Hematopoietic multipotent progenitor cell treated with erythropoietin and hydrocortisone succinate and interleukin-3 and kit ligand, for 17 days (in vitro differentiated cells): Measurements from ENCODE around the gene LIFR.

ENCODE experiments used
- DNase-seq: peaks from one replicate; pipeline ENCODE4 v3.0.0-alpha.2; 2015; ENCODE audit warnings: low spot score

LIFR gene

GRCh38 chr5:38441453-38442246 is 114.8 kb downstream of the LIFR start:
- DNase-seq: peak; percentile 68

- no peak for DNase-seq
Observed at GRCh38 chr5:38438757-38439156, 117.7 kb downstream of the LIFR start.

- no peak for DNase-seq
Observed at GRCh38 chr5:38434966-38435705, 121.3 kb downstream of the LIFR start.

- no peak for DNase-seq
Observed at GRCh38 chr5:38433160-38433861, 123.1 kb downstream of the LIFR start.

GRCh38 chr5:38431242-38431853 is 125.1 kb downstream of the LIFR start:
- no peak for DNase-seq

GRCh38 chr5:38426986-38427950 is 129.2 kb downstream of the LIFR start:
- DNase-seq: no peak

- no peak for DNase-seq
Observed at GRCh38 chr5:38426490-38426889, 130.0 kb downstream of the LIFR start.
